HG03575 (cell line): Measurements from ENCODE around the gene ZACN.
"Not testable (repeated sequence)": the region's sequence is repeated elsewhere in the genome, so short reads cannot be mapped to it uniquely, and the experiment has no call there.

Experiments used
- ATAC-seq: cut with Tn5 transposase; IDR thresholded peaks from one replicate; pipeline ENCODE4 v1.9.1; 2021; ENCODE audit not compliant: unreplicated experiment, insufficient number of reproducible peaks, low FRiP score; ENCODE audit errors: extremely low read depth

The ZACN gene

GRCh38 chr17:76051561-76051960, 27.4 kb upstream of the ZACN start:
- no peak for ATAC-seq

- no peak for ATAC-seq
Measured at GRCh38 chr17:76053246-76054111, 25.5 kb upstream of the ZACN start.

- ATAC-seq: no peak
Measured at GRCh38 chr17:76054112-76054476, 24.9 kb upstream of the ZACN start.

- no peak for ATAC-seq
Measured at GRCh38 chr17:76056882-76057281, 22.1 kb upstream of the ZACN start.

- ATAC-seq: not testable (repeated sequence)
Measured at GRCh38 chr17:76058264-76058663, 20.7 kb upstream of the ZACN start.

GRCh38 chr17:76063875-76064546, 15.0 kb upstream of the ZACN start:
- no peak for ATAC-seq

GRCh38 chr17:76065775-76066174, 13.2 kb upstream of the ZACN start:
- ATAC-seq: no peak

- ATAC-seq: no peak
Measured at GRCh38 chr17:76071531-76072147, 7.3 kb upstream of the ZACN start.

- ATAC-seq: no peak
Measured at GRCh38 chr17:76072148-76072858, 6.7 kb upstream of the ZACN start, which contains the start of gene SRP68. SRP68 (minus strand) TSS chr17:76072517; CDS start chr17:76072491, 26 bp downstream.

- ATAC-seq: no peak
Measured at GRCh38 chr17:76074390-76075363, 4.3 kb upstream of the ZACN start, which contains the start of gene GALR2. GALR2 (plus strand) TSS chr17:76074781; CDS start chr17:76074884, 103 bp downstream.

GRCh38 chr17:76075364-76076145, 3.4 kb upstream of the ZACN start:
- no peak for ATAC-seq

- ATAC-seq: no peak
Measured at GRCh38 chr17:76076146-76076764, 2.7 kb upstream of the ZACN start.

- no peak for ATAC-seq
Measured at GRCh38 chr17:76076765-76077583, 2.0 kb upstream of the ZACN start.

GRCh38 chr17:76077584-76078110, 1.3 kb upstream of the ZACN start:
- ATAC-seq: no peak

- not testable (repeated sequence) for ATAC-seq
Measured at GRCh38 chr17:76078370-76078769, 612 bp upstream of the ZACN start.

- no peak for ATAC-seq
Measured at GRCh38 chr17:76079535-76079955, 563 bp downstream of the ZACN start.
